Nephron progenitor cell (in vitro differentiated cells): ENCODE measurements around the gene TAGLN2.

Experiments used
- DNase-seq: peaks from one replicate; pipeline ENCODE4 v3.0.0; 2021
- H3K27ac Mint-ChIP-seq: 2 replicates; pipeline ENCODE4 v1.8.0; 2021; ENCODE audit warnings: mild to moderate bottlenecking, moderate library complexity, mixed read lengths
- H3K27me3 Mint-ChIP-seq: 2 replicates; pipeline ENCODE4 v1.8.0; 2021; ENCODE audit warnings: mild to moderate bottlenecking, low read depth, mixed read lengths; ENCODE audit not compliant: poor library complexity
- H3K36me3 Mint-ChIP-seq: 2 replicates; pipeline ENCODE4 v1.8.0; 2021; ENCODE audit warnings: low read depth, mixed read lengths
- H3K4me1 Mint-ChIP-seq: 2 replicates; pipeline ENCODE4 v1.8.0; 2021; ENCODE audit warnings: mixed read lengths
- H3K4me3 Mint-ChIP-seq: 2 replicates; pipeline ENCODE4 v1.8.0; 2021; ENCODE audit warnings: mild to moderate bottlenecking, moderate library complexity, mixed read lengths
- H3K9me3 Mint-ChIP-seq: 2 replicates; pipeline ENCODE4 v1.8.0; 2021; ENCODE audit warnings: mild to moderate bottlenecking, moderate library complexity, mixed read lengths
- TF ChIP-seq, protein P1 (sequence below): fragments of 200-600 bp; sonication (generic); IDR thresholded peaks from 2 replicates; pipeline ENCODE4 v1.5.0; 2021; ENCODE audit warnings: antibody characterized with exemption

The TAGLN2 gene

DNA sequence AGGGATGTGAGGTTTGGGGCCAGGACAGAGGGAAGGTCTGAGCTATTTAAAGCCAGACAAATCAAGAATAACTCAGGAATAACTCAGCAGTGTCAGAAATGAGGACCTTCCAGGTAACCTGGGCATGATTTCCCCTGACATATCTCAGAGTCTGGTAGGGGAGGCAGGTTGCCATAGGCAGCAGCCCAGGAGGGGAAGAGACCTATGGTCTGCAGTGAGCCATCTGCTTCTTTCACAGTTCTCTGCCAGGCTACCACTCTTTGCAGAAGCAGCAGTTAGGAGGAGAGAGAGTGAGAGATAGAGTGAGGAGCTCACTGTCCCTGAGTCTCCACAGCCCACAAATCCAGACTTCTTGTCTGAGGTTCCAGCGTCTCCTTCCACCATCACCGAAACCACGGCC, 56.5 kb downstream of the TAGLN2 start:
- H3K27me3 Mint-ChIP-seq: peaks cover 35% of the 10 kb centered on the region
- no peak for DNase-seq
- H3K27ac Mint-ChIP-seq: no peak overlapping the region
- H3K9me3 Mint-ChIP-seq: no peaks in the 10 kb centered on the region
- H3K36me3 Mint-ChIP-seq: no peaks in the 10 kb centered on the region
- no peak overlapping the region for H3K4me3 Mint-ChIP-seq
- H3K4me1 Mint-ChIP-seq: peaks cover 23% of the 10 kb centered on the region
- TF ChIP-seq, protein P1, sequence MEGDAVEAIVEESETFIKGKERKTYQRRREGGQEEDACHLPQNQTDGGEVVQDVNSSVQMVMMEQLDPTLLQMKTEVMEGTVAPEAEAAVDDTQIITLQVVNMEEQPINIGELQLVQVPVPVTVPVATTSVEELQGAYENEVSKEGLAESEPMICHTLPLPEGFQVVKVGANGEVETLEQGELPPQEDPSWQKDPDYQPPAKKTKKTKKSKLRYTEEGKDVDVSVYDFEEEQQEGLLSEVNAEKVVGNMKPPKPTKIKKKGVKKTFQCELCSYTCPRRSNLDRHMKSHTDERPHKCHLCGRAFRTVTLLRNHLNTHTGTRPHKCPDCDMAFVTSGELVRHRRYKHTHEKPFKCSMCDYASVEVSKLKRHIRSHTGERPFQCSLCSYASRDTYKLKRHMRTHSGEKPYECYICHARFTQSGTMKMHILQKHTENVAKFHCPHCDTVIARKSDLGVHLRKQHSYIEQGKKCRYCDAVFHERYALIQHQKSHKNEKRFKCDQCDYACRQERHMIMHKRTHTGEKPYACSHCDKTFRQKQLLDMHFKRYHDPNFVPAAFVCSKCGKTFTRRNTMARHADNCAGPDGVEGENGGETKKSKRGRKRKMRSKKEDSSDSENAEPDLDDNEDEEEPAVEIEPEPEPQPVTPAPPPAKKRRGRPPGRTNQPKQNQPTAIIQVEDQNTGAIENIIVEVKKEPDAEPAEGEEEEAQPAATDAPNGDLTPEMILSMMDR: no peak
